HT1080 (cell line): Measurements from ENCODE around the gene CAPSL. TPM values are rescaled to one million over a fixed set of nuclear protein-coding genes. Genes with fewer than 3 reads are reported as not detected.
"Not testable (repeated sequence)": the region's sequence is repeated elsewhere in the genome, so short reads cannot be mapped to it uniquely, and the experiment has no call there.

Source experiments
- DNase-seq: peaks from one replicate; pipeline ENCODE4 v3.0.0-alpha.2; 2015; ENCODE audit warnings: low read depth
- polyA plus RNA-seq, 2 experiments: library from polyadenylated mRNA; depleted of rRNA; stranded (reverse); fragments of >200 nt; gene quantifications; 2 replicates each; pipeline ENCODE4 v1.2.3, GENCODE V29; 2015
- total RNA-seq: library from RNA; depleted of rRNA; stranded (reverse); fragments of >200 nt; shearing (Covaris generic); gene quantifications from 2 replicates; pipeline ENCODE4 v1.2.3, GENCODE V29; 2014; rRNA removed

Gene CAPSL
- 0.43 and 0.61 TPM in 2 replicates for total RNA-seq
- polyA plus RNA-seq (2015; cell fraction: cytosol; rRNA removed) = 0.21 TPM in 1 of 2 replicates, not detected in the other
- polyA plus RNA-seq (2015; cell fraction: nucleus; rRNA removed) = 0.28 TPM in 1 of 2 replicates, not detected in the other

GRCh38 chr5:35938568-35939227 lies at the start of gene CAPSL:
Gene CAPSL, minus strand, starts transcription at chr5:35938622. Its CDS starts 17,502 bp downstream, at chr5:35921120.
- DNase-seq = no peak

- DNase-seq = no peak
These were observed 49.4 kb upstream of the CAPSL start for GRCh38 chr5:35987776-35988175.

DNA sequence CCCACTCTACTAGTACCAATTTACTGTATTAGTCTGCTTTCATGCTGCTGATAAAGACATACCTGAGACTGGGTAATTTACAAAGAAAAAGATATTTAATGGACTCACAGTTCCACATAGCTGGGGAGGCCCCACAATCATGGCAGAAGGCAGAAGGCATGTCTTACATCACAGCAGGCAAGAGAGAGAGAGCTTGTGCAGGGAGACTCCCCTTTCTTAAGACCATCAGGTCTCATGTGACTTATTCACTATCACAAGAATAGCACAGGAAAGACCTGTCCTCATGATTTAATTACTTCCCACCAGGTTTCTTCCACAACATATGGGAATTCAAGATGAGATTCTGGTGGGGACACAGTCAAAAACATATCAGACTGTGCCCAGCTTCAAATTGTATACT lies 41.3 kb upstream of the CAPSL start:
- DNase-seq = no peak

DNA sequence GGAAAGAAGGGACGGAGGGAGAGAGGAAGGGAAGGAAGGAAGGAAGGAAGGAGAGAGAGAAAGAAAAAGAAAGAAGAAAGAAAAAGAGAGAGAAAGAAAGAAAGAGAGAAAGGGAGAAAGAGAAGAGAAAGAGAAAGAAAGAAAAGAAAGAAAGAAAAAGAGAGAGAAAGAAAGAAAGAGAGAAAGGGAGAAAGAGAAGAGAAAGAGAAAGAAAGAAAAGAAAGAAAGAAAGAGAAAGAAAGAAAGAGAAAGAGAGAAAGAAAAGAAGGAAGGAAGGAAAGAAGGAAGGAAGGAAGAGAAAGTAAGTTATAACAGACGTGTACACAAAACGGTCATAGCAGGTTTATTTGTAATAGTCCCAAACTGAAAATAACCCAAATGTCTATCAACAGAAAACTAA lies 38.4 kb upstream of the CAPSL start:
- not testable (repeated sequence) for DNase-seq

GRCh38 chr5:35974570-35974969 lies 36.1 kb upstream of the CAPSL start:
- no peak for DNase-seq

DNA sequence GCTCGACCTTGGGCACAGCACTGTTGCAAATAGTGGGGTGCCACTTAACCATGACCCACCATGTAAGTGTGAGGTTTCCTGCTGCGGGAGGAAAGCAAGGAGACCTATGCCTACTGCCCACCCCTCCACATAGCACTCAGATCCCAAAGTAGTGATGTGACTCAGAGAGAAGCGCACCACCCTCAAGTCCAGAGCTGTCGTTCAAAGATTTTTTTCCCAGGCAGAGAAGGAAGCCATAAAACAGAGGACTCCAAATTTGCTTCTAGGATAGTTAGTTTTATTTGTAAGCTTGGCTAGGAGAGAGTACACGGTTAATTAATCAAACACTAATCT lies 33.4 kb upstream of the CAPSL start:
- no peak for DNase-seq

DNA sequence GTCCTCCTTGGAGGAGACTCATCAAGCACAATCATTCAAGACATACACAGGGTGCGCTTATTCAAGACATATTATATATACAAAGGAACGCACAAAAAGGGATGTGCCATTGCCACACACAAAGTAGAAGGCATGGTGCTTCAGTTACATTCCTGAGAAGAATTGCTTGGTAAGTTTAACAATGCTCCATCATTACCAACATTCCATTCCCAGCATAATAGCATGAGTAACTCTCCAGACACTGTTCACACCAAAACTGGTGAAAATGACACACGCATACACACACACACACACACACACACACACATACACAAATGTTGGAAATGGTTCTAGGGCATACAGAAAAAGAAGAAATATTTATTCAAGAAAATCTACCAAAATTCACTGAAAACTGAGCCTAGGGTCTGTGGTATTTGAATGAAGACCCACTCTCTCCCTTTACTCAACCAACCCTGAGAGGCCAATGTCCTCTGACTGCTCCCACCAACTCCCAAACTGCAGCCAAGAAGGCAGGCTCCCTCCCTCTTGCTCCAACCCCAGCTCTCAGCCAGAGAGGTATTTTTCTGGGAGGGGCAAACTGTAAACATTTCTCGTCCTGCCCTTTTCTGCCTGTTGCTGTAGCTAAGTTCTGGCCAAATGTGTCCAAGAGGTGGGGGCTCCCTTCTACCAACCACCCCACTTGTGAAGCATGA lies 32.9 kb upstream of the CAPSL start:
- DNase-seq = no peak

DNA sequence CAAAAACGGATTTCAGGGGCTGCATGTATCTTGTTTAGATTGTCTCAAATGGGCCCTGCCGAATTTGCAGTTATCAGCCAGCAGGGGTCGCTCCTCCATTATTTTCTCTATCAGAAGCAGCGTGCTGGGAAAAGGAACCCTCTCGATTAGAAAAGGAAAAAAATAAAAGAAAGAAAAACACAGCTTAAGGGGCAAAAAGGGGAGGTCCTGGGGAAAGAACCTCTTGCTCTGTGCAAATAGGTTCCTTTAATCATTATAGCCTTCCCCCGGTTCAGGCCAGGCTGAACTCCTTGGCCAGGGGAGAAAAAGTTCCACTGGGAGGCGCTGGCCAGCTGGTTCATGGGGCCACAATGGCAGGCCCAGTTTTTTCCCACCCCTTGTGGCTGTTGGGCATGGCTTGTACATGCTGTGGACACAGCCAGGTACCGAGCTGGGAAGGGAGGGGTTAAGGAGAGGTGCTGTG lies 25.0 kb upstream of the CAPSL start:
- peak; percentile 26 for DNase-seq

- no peak for DNase-seq
These were observed 21.9 kb upstream of the CAPSL start for GRCh38 chr5:35960328-35960727.

- DNase-seq = peak; percentile 55
These were observed 18.0 kb upstream of the CAPSL start for GRCh38 chr5:35956429-35956828.

GRCh38 chr5:35954175-35954574 lies 15.8 kb upstream of the CAPSL start:
- DNase-seq = no peak

DNA sequence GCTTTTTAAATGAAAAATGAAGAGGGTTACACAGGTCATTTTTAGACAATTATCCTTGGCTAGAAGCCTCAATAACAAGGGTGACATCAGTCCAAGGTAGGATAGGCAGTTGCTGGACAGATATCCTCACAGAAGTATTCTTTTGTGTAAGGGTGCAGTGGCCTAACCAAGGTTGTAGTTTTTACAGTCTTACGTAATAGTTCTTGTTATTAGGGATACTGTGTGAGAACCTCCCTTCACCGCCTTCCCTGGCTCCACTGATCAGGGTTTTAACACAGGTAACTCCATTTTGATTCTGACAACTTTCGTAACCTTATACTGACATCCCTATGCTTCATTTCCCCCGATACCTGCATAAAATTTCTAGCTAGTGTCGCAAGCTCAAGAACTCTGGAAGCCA lies 8.7 kb upstream of the CAPSL start:
- DNase-seq = no peak

DNA sequence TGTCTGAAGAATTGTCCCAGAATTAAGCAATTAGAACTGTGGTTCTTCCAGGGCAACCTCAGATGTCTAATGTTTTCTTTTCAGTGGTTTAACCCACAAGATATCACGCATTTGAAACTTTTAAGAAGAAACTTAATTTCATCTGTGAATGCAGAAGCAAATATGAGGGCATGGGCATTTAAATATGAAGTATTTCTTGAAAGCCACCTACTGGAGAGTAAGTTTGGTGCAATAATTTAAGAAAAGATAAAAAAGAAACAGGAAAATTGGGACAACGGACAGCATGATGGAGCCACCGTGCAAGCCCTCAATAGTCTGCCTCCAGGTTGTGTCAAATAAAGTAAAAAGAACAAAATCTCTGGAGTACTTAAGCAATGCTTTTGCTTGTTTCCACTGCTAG lies 1.2 kb upstream of the CAPSL start:
- DNase-seq = no peak

GRCh38 chr5:35926389-35927051 lies 11.9 kb downstream of the CAPSL start:
- peak; percentile 64 for DNase-seq

DNA sequence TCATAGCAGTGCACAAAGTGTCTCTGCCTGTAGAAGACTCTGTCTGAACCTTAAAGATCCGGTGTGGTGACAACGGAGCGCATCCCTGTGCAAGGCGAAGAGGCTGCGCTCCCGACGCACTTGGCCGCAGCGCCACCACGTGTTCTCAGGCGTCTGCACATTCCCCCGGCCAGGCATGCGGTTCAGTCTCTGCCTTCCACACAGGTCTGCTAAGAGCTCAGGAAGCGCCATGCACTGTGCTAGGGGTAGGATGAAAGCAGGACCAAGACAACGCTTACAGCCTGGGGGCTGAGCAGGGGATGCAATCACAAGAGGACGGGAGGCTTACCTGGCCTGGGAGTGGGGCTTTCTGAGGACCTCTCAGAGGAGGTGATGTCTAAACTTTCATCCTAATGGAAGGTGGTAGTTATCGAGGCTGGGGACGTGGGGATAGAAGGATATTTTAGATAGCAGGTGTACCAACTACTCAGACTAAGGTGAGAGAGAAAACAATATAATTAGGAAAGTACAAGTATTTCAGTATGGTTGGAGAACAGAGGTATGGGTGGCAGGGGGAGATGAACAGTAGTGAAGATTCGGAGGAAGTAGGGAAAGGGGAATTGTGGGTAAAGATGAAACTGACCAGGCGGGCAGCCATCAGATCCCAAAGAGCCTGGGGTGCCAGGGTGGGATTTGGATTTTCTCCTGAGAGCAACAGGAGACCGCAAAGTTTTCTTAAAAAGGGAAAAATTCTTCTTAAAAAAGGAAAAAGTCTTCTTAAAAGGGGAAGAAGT lies 13.3 kb downstream of the CAPSL start:
- peak; percentile 77 for DNase-seq

- DNase-seq = peak; percentile 79
These were observed 14.1 kb downstream of the CAPSL start for GRCh38 chr5:35924122-35924949.

GRCh38 chr5:35922468-35922867 lies 16.0 kb downstream of the CAPSL start:
- no peak for DNase-seq

DNA sequence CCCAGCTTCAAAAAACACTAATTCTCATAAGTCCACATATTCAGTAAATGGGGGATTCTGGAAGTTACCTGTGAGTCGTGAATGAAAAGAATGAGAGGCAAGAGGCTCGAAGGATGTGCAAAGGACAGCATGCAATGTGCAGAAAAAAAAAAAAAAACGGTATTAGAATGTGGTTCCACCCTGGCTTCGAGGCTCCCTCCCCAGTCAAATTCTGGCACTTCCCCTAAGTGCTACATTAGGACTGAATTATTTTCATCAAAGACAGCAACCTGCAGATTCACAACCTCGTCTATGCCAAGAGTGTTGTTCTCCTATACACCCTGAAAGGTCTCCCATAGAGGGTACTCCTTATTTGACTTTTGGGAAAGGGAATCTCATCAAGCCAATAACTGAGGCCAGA lies 16.5 kb downstream of the CAPSL start:
- no peak for DNase-seq

DNA sequence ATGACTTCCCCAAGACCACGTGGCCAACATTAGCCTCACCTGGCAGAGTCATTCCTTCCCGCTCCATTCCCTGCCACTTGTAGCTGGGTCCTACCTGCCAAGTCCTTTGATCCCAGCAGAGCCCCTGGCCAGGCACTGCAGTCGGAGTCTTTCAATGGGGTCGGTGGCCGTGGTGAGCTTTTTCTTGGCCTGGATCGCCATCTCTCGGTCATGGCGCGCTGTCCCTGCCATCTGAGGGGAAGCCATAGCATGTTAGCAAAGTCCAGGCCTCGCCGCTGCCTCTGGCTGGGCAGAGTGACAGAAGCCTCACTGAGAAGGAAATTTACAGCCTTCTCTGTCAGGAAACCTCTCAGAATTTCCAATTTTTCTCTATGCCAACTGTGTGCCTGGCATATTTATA lies 17.5 kb downstream of the CAPSL start:
- no peak for DNase-seq

DNA sequence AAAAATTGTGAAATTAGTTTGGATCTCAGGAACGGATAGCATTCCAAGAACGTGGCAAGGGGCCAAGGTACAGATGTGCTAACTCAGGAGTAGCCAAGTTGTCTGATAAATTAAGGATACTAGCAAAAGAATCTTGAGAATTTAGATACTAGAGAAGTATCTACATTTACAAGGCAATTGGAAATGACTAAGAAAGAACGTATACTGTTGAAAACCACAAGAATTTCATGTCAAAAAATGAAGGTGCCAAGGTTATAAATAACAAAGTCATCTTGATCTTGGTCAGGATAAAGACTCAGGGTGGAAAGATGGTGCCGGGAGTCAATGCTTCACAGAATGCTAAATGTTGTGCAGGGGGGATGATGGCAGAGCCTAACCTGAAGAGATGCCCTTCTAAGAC lies 19.2 kb downstream of the CAPSL start:
- peak; percentile 82 for DNase-seq

GRCh38 chr5:35908814-35909213 lies 29.6 kb downstream of the CAPSL start:
- DNase-seq = no peak
